Measurements from ENCODE around the gene GNPDA2. TPM values are rescaled to one million over a fixed set of nuclear protein-coding genes. Genes with fewer than 3 reads are reported as not detected.

GNPDA2 gene
- polyA plus RNA-seq, 3 donors = 2.4 to 5.7 (median 3.6) TPM

DNA sequence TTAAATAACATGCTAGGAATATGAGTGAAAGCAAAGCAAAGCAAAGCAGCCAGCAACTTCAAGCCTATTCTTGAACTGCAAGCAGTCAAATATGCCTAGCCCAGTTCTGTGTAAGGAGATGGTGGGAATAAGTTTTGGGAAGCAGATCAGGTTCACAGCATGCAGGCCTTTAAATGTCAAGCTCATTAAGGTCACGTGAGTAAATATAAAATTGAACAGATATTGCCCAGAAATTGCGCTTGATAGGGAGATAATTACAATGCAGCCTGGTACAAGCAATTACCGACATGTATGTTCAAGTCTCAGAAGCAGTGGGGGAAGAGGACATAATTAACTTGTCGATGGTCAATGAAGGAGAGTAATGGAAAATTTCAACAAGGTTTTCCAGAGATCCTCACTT lies 6.0 kb downstream of the GNPDA2 start:
- Histone ChIP-seq H3K27me3 (ENCODE audit: control insufficient read depth in 2 of 2, insufficient read depth in 2 of 2, low read length in 2 of 2) (no peaks in the 10 kb centered on the region), H3K4me2 (replicated peaks; ENCODE audit: extremely low read depth, low read length, poor library complexity, severe bottlenecking) (no peak overlapping the region), H3K4me3 (replicated peaks in 1 of 3; ENCODE audit: low read depth in 2 of 3, low read length in 3 of 3) (no peak overlapping the region), H3K36me3 (replicated peaks in 1 of 2; ENCODE audit: control insufficient read depth in 1 of 2, insufficient read depth in 2 of 2, low read length in 2 of 2) (no peaks in the 10 kb centered on the region), H4K20me1 (ENCODE audit: insufficient read depth, low read length) (no peaks in the 10 kb centered on the region), H2AFZ (ENCODE audit: insufficient read depth, low read depth, low read length, poor library complexity, severe bottlenecking) (no peak overlapping the region), H3K9me3 (replicated peaks in 1 of 2; ENCODE audit: control insufficient read depth in 1 of 2, insufficient read depth in 1 of 2, low read length in 2 of 2) (no peaks in the 10 kb centered on the region), H3K79me2 (ENCODE audit: insufficient read depth, low read length) (no peaks in the 10 kb centered on the region), H3K4me1 (ENCODE audit: control insufficient read depth in 1 of 2, insufficient read depth in 2 of 2, low read length in 2 of 2) (peaks cover under 1 to 2% of the 10 kb centered on the region in 2 donors), H3K9ac (ENCODE audit: insufficient read depth, low read length, poor library complexity, severe bottlenecking) (no peak overlapping the region), H3K27ac (ENCODE audit: low read depth in 1 of 2, low read length in 2 of 2) (no peak overlapping the region)
- Mint-ChIP-seq H3K4me3 (no peak overlapping the region), H3K36me3 (peaks cover 2 to 9% of the 10 kb centered on the region in 2 donors), H3K4me1 (peaks cover 6% of the 10 kb centered on the region), H3K9me3 (no peaks in the 10 kb centered on the region), H3K27ac (no peak overlapping the region), H3K27me3 (ENCODE audit: low read depth in 3 of 3) (peaks cover 0 to 2% (median 1%) of the 10 kb centered on the region in 3 donors)
- no peak for TF ChIP-seq CTCF (IDR thresholded peaks at IDR 0.05)
- no peak for DNase-seq
- WGBS (ENCODE audit: insufficient coverage) = 89% methylated on average over 3 of the region's 4 CpGs
- intact Hi-C loops (cut with micrococcal nuclease) = no loop called here

DNA sequence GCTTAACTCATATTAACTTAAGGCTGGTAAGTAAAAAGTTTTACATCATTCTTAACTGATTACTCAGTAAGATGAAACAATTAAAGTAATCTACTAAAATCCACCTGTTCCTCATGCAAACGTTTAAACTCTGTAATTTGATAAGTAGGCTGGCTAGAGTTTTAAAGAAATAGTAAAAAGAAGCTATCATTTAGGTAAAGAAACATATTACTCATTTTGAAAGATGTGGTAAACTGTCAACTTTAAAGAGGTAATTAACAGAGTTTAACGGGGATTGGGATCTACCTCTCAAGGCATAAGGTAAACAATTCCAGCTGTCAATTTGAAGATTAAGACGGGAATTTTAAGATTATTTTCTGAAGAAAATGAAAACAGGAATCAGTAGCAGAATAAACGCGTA lies 9.8 kb downstream of the GNPDA2 start:
- Histone ChIP-seq H3K79me2 (ENCODE audit: insufficient read depth, low read length) (no peaks in the 10 kb centered on the region), H3K9me3 (replicated peaks in 1 of 2; ENCODE audit: control insufficient read depth in 1 of 2, insufficient read depth in 1 of 2, low read length in 2 of 2) (no peaks in the 10 kb centered on the region), H3K27me3 (ENCODE audit: control insufficient read depth in 2 of 2, insufficient read depth in 2 of 2, low read length in 2 of 2) (no peaks in the 10 kb centered on the region), H3K9ac (ENCODE audit: insufficient read depth, low read length, poor library complexity, severe bottlenecking) (no peak overlapping the region), H2AFZ (ENCODE audit: insufficient read depth, low read depth, low read length, poor library complexity, severe bottlenecking) (no peak overlapping the region), H3K36me3 (replicated peaks in 1 of 2; ENCODE audit: control insufficient read depth in 1 of 2, insufficient read depth in 2 of 2, low read length in 2 of 2) (peaks cover 3 to 7% of the 10 kb centered on the region in 2 donors), H3K4me2 (replicated peaks; ENCODE audit: extremely low read depth, low read length, poor library complexity, severe bottlenecking) (no peak overlapping the region), H3K27ac (ENCODE audit: low read depth in 1 of 2, low read length in 2 of 2) (no peak overlapping the region), H3K4me3 (replicated peaks in 1 of 3; ENCODE audit: low read depth in 2 of 3, low read length in 3 of 3) (no peak overlapping the region), H3K4me1 (ENCODE audit: control insufficient read depth in 1 of 2, insufficient read depth in 2 of 2, low read length in 2 of 2) (no peaks in the 10 kb centered on the region), H4K20me1 (ENCODE audit: insufficient read depth, low read length) (no peaks in the 10 kb centered on the region)
- Mint-ChIP-seq H3K36me3 (peaks cover 10 to 15% of the 10 kb centered on the region in 2 donors), H3K9me3 (no peaks in the 10 kb centered on the region), H3K27me3 (ENCODE audit: low read depth in 3 of 3) (peaks cover 0 to 1% (median 0%) of the 10 kb centered on the region in 3 donors), H3K4me3 (no peak overlapping the region), H3K27ac (no peak overlapping the region), H3K4me1 (no peaks in the 10 kb centered on the region)
- no peak for TF ChIP-seq CTCF (IDR thresholded peaks at IDR 0.05)
- intact Hi-C loops (cut with micrococcal nuclease) = no loop called here
- WGBS (ENCODE audit: insufficient coverage) = no CpG with 5 or more reads among the region's 5 CpGs
- no peak for DNase-seq
